GM19035 (cell line): ENCODE results near the gene SCN4A.
"Not testable (repeated sequence)": the region's sequence is repeated elsewhere in the genome, so short reads cannot be mapped to it uniquely, and the experiment has no call there.

Experiments
- ATAC-seq: cut with Tn5 transposase; IDR thresholded peaks from one replicate; pipeline ENCODE4 v1.9.1; 2021; ENCODE audit not compliant: unreplicated experiment

Gene SCN4A

GRCh38 chr17:63889026-63889848 is 83.5 kb downstream of the SCN4A start:
- not testable (repeated sequence) for ATAC-seq
